ENCODE data around the gene ABCC9.

The ABCC9 gene

DNA sequence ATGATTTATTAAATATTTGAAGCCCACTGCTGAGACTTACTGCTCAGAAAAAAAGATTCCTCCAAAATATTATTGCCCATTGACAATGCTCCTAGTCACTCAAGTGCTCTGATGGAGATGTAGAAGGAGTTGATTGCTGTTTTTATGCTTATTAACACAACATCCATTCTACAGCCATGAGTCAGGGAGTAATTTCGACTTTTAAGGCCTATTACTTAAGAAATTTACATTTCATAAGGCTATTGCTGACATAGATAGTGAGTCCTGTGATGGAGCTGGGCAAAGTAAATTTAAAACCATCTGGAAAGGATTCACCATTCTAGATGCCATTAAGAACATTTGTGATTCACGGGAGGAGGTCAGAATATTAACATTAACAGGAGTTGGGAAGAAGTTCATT, 171.9 kb downstream of the ABCC9 start:
- no peak for DNase-seq

DNA sequence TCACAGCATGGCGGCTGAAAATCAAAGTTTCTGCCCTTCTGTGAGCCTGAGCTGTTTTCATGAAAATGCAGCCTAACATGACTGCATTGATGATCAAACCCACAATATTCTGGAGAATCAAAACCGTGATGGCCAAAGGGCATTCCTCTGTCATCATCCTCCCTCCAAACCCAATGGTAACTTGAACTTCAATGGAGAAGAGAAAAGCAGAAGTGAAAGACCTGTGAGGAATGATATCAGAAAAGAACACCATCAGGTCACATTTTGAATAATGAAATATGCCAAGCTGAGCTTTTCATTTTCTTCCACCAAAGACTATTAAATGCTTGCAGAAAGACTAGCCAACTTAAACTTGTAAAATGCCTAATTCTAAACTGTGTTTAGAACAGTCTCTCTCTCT, 174.8 kb downstream of the ABCC9 start:
- DNase-seq, result no peak

DNA sequence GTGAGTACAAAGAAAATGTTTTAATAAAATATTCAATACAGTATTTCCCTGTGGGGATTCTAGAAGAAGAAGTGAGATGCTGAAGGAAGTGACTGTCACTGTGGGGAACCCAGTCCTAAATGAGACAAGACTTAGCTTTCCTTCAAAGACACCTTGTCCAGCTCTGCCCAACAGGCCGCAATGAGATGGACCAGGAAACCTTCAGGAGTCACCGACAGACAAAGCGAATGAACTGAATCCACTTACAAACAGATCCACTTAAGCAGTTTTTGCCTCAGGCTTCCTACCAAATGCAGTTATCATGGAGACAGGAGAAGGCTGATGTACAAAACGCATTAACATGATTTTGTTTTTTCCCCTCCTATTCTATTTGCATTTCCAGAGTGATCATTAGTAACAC, 176.3 kb downstream of the ABCC9 start:
- DNase-seq, result no peak

DNA sequence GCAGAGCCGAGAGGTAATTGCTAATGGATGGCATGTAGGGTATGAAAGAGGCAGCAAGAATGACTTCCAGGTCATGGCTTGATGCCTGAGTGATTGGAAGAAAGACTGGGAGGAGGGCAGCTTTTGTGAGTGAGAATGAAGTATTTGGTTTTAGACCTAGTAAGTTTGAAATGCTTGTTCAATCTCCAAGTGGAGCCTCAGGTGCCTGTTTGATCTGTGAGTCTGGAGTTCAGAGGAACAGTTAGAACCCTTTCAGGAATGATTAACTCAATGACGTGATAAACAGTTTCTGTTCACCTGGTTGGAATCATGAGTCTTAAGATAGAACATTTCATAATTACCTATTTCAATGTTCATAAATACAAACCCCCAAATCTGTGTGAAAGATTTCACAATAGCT, 177.2 kb downstream of the ABCC9 start:
- no peak for DNase-seq

DNA sequence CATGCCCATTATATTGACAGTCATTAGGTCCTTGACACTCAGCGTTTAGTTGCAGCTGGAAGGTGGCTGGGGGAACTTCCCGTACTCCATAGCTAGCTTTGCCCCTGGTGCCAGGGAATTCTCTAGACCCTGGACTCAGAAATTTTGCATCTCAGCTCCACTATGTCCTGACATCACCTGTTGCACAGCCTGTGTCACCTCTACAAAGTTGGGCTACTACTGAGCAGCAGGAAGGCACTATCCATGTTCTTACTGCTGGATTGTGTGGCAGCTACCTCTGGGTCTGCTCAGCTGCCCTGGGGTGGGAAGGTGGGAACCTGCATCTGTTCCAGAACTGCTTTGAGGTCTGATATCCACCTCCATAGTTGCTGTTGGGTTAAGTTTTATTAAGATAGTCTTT, 177.7 kb downstream of the ABCC9 start:
- DNase-seq, result no peak

DNA sequence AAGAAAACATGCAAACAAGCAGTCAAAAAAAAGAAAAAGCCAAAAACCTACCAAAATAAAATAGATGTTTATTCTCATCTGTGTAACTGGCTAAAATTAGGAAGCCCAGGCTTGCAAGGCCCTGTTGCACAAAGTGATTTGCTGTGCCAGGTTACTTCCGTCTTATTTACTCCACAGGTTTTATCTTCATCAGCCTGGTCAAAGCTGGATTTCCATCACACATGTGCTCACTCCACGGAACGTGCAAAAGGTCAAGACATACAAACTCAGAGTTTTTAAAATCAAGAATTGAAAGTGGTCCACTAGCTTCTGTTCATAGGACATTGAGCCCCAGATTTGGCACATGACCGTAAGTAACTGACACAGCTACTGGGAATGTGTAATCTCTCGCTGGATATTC, 181.5 kb downstream of the ABCC9 start:
- no peak for DNase-seq

DNA sequence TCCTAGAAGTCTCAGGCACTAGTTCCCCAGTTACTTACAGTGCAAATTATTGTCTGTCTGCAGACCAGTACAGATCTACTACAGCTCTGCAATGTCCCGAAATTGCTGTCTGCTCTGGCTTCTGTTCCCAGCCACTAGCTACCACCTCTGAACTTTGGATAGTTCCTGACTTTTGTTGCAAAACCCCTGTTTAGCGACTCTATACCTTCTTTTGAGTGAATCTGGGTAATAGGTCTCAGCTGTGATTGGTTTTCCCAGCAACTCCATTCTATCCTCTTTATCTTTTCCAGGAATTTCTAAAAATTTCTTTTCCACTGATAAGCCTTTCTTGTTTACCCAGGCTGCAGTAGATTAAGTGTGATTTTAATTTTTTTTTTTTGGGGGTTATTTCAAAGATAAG, 183.5 kb downstream of the ABCC9 start:
- no peak for DNase-seq

DNA sequence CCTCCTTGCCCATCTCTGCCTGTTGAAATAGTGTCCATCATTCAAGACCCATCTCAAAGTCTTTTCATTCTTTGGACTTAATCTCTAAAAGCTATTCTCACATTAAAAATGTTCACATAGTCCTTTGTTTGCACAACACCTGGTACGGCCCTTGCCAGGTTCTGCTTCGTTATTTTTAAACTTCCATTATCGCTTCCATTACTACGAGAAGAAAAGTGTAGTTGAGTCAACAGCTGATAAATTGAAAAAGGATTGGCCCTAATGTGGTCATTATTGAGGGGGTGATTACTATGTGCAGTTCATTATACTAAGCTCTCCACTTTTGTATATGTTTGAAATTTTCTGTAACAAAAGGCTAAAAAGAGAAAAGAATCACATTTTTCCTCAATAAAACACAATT, 184.5 kb downstream of the ABCC9 start:
- no peak for DNase-seq

DNA sequence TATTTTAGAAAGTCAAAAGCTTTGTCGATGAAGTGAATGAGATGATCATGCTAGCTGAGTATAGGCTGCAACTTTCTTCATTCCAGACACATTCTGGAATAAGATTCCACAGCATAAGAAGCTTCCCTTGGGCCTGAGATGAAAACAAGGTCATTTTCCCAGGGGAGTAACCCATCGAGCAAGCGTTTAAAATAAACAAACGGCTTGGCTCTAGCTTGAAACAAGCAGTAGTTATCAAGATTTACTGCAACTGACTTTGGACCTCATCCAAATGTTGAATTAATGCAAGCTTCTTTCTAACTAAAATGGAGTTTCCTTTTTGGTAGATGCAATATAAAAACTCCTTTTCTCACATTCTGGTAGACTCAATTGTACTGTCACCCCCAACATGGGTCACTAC, 189.7 kb downstream of the ABCC9 start:
- no peak for DNase-seq
